Measurements from ENCODE around the gene OGFR. TPM values are rescaled to one million over a fixed set of nuclear protein-coding genes. Genes with fewer than 3 reads are reported as not detected.

Gene OGFR
- total RNA-seq, 1 experiment from 2014 or later = 73.6 TPM

- RAD21 ChIA-PET (ENCODE audit: low non-redundant PET in 1 of 2, low total read pairs in 2 of 2, uncharacterized antibody in 2 of 2, unreplicated experiment in 2 of 2) = interaction anchor here in 1 of 2 experiments (0.6 kb wide), 1 partner anchor 34 kb away, joined by 3 read pairs; no protein-coding TSS in a partner anchor
- DNase-seq (ENCODE audit: low read depth, low spot score) (no peak), ATAC-seq (peak; percentile 7; the same call in 1 of the 2 replicates)
- CTCF ChIA-PET = interaction anchor here (2.6 kb wide), 1 partner anchor 27 kb away, joined by 13 read pairs; no protein-coding TSS in a partner anchor
- no peak overlapping the region for H3K9ac ChIP-seq (ENCODE audit: low read length)
- BruUV-seq (replicated peaks) = no TSS peak
- no peaks in the 10 kb centered on the region for H4K20me1 ChIP-seq (ENCODE audit: insufficient read depth)
- intact Hi-C loops (cut with micrococcal nuclease) = no loop called here
- TF ChIP-seq RAD21 (IDR thresholded peaks at IDR 0.05; ENCODE audit: low read depth) (no peak), POLR2AphosphoS5 (IDR thresholded peaks at IDR 0.05; ENCODE audit: low read depth, low read length) (no peak), FOSL1 (IDR thresholded peaks at IDR 0.05; ENCODE audit: low read depth) (no peak)
- H3K4me3 ChIP-seq (replicated peaks in 1 of 2; ENCODE audit: low read depth in 1 of 2, low read length in 2 of 2) = no peak overlapping the region
- no peak overlapping the region for H2AFZ ChIP-seq (ENCODE audit: low read depth, low read length, poor library complexity, severe bottlenecking)
- H3K9me2 ChIP-seq (ENCODE audit: insufficient read depth) = no peaks in the 10 kb centered on the region
- H3K9me3 ChIP-seq (ENCODE audit: control insufficient read depth in 1 of 2, insufficient read depth in 1 of 2, low read depth in 1 of 2, low read length in 2 of 2) = no peaks in the 10 kb centered on the region
- H3K79me2 ChIP-seq (ENCODE audit: insufficient read depth, low read length) = no peaks in the 10 kb centered on the region
- no peaks in the 10 kb centered on the region for H3K27me3 ChIP-seq (ENCODE audit: insufficient read depth, low read length)
- H3K4me2 ChIP-seq (ENCODE audit: low read length) = no peak overlapping the region
- H3K4me1 ChIP-seq (ENCODE audit: control insufficient read depth in 1 of 2, insufficient read depth in 2 of 2, low read length in 2 of 2) = peaks cover 10 to 45% of the 10 kb centered on the region in 2 experiments; a peak in 3 of 4 replicates
- no peak overlapping the region; the same call in 1 of the 2 replicates for H3K27ac ChIP-seq (ENCODE audit: low read depth, low read length)
- peaks cover 3 to 12% of the 10 kb centered on the region in 2 experiments; a peak in 2 of 4 replicates for H3K36me3 ChIP-seq (ENCODE audit: control insufficient read depth in 1 of 2, insufficient read depth in 2 of 2, low read length in 2 of 2)
- POLR2A ChIA-PET = interaction anchor here (1.3 kb wide), 1 partner anchor 24 kb away, joined by 3 read pairs; no protein-coding TSS in a partner anchor
Observed at GRCh38 chr20:62764156-62764935, 40.3 kb upstream of the OGFR start.

DNA sequence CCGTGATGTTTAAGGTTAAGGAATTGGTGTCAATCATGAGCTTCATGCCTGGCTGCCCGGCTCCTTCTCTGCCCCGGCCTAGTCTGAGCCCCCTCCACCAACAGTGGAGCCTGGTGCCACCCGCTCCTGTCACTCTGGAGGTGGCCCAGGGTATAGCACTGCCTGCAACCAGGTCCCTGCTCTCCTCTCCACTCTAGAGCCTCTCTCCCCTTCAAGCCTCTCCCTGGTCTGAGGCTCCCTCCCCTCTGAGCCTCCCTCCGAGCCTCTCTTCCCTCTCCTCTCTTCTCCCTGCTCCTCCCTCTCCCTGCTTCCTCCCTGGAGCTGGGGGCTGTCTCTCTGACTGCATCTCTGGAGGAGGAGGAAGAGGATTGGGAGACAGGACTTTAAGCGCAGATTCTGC is 39.6 kb upstream of the OGFR start:
- Histone ChIP-seq H3K27me3 (ENCODE audit: insufficient read depth, low read length) (no peaks in the 10 kb centered on the region), H2AFZ (ENCODE audit: low read depth, low read length, poor library complexity, severe bottlenecking) (no peak overlapping the region), H3K4me1 (ENCODE audit: control insufficient read depth in 1 of 2, insufficient read depth in 2 of 2, low read length in 2 of 2) (peaks cover 10 to 42% of the 10 kb centered on the region in 2 experiments; a peak in 3 of 4 replicates), H3K4me3 (replicated peaks in 1 of 2; ENCODE audit: low read depth in 1 of 2, low read length in 2 of 2) (no peak overlapping the region), H3K27ac (ENCODE audit: low read depth, low read length) (no peak overlapping the region), H3K9me2 (ENCODE audit: insufficient read depth) (no peaks in the 10 kb centered on the region), H4K20me1 (ENCODE audit: insufficient read depth) (no peaks in the 10 kb centered on the region), H3K9me3 (ENCODE audit: control insufficient read depth in 1 of 2, insufficient read depth in 1 of 2, low read depth in 1 of 2, low read length in 2 of 2) (no peaks in the 10 kb centered on the region), H3K9ac (ENCODE audit: low read length) (no peak overlapping the region), H3K36me3 (ENCODE audit: control insufficient read depth in 1 of 2, insufficient read depth in 2 of 2, low read length in 2 of 2) (peaks cover 2 to 12% of the 10 kb centered on the region in 2 experiments; a peak in 2 of 4 replicates), H3K79me2 (ENCODE audit: insufficient read depth, low read length) (no peaks in the 10 kb centered on the region), H3K4me2 (ENCODE audit: low read length) (no peak overlapping the region)
- peak; percentile 35 for ATAC-seq
- ChIA-PET RAD21 (ENCODE audit: low non-redundant PET in 1 of 2, low total read pairs in 2 of 2, uncharacterized antibody in 2 of 2, unreplicated experiment in 2 of 2) (interaction anchor here in 1 of 2 experiments (1.2 kb wide), 1 partner anchor 26 kb away, joined by 3 read pairs; no protein-coding TSS in a partner anchor), CTCF (interaction anchor here (1.0 kb wide), 1 partner anchor 27 kb away, joined by 3 read pairs; no protein-coding TSS in a partner anchor), POLR2A (interaction anchor here (1.3 kb wide), 1 partner anchor 25 kb away, joined by 3 read pairs; no protein-coding TSS in a partner anchor)
- no TSS peak for BruUV-seq (replicated peaks)
- intact Hi-C loops (cut with micrococcal nuclease) = no loop called here
- DNase-seq (ENCODE audit: low read depth, low spot score) = no peak
- TF ChIP-seq, protein P1, sequence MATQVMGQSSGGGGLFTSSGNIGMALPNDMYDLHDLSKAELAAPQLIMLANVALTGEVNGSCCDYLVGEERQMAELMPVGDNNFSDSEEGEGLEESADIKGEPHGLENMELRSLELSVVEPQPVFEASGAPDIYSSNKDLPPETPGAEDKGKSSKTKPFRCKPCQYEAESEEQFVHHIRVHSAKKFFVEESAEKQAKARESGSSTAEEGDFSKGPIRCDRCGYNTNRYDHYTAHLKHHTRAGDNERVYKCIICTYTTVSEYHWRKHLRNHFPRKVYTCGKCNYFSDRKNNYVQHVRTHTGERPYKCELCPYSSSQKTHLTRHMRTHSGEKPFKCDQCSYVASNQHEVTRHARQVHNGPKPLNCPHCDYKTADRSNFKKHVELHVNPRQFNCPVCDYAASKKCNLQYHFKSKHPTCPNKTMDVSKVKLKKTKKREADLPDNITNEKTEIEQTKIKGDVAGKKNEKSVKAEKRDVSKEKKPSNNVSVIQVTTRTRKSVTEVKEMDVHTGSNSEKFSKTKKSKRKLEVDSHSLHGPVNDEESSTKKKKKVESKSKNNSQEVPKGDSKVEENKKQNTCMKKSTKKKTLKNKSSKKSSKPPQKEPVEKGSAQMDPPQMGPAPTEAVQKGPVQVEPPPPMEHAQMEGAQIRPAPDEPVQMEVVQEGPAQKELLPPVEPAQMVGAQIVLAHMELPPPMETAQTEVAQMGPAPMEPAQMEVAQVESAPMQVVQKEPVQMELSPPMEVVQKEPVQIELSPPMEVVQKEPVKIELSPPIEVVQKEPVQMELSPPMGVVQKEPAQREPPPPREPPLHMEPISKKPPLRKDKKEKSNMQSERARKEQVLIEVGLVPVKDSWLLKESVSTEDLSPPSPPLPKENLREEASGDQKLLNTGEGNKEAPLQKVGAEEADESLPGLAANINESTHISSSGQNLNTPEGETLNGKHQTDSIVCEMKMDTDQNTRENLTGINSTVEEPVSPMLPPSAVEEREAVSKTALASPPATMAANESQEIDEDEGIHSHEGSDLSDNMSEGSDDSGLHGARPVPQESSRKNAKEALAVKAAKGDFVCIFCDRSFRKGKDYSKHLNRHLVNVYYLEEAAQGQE (IDR thresholded peaks at IDR 0.05; ENCODE audit: low read depth) = no peak
- TF ChIP-seq ZNF274 (IDR thresholded peaks at IDR 0.05; ENCODE audit: low read depth, low read length) (no peak), JUND (IDR thresholded peaks at IDR 0.05) (no peak), SRF (IDR thresholded peaks at IDR 0.05; ENCODE audit: low read depth) (no peak), CBX3 (IDR thresholded peaks at IDR 0.05; ENCODE audit: low read depth) (no peak), EZH2 (IDR thresholded peaks at IDR 0.05) (no peak), SIN3A (IDR thresholded peaks at IDR 0.05; ENCODE audit: low read depth) (no peak), CEBPB (IDR thresholded peaks at IDR 0.05; ENCODE audit: low read depth) (no peak), ZFX (IDR thresholded peaks at IDR 0.05) (no peak), CTCF (IDR thresholded peaks at IDR 0.05 in 2 of 3, conservative IDR thresholded peaks at IDR 0.05 in 1 of 3; ENCODE audit: borderline replicate concordance in 1 of 3, insufficient read depth in 1 of 3, low read depth in 2 of 3, low read length in 2 of 3) (no peak), TCF7L2 (IDR thresholded peaks at IDR 0.05; ENCODE audit: borderline replicate concordance, extremely low read depth, insufficient read depth, insufficient read length) (no peak), POLR2AphosphoS5 (IDR thresholded peaks at IDR 0.05; ENCODE audit: low read depth, low read length) (no peak)

All from HCT116 (cell line).